A549 (cell line): Measurements from ENCODE around the gene TRIM2. TPM values are rescaled to one million over a fixed set of nuclear protein-coding genes. Genes with fewer than 3 reads are reported as not detected.

Source experiments
- ATAC-seq, 2 experiments: fragments of 200-7000 bp in 1 of 2; fragments of >200 bp in 1 of 2; cut with Nextera tagmentation in 1 of 2; cut with Tn5 transposase in 1 of 2; 3 replicates each; pipeline versions ENCODE4 v1.8.0 to v1.9.1; 2018 to 2020; ENCODE audit warnings: mild to moderate bottlenecking in 1 of 2, moderate library complexity in 1 of 2
- CTCF ChIA-PET: fragments of 300-600 bp; sonication (Branson Sonifier 250); formaldehyde crosslinking; extraction: SDS; loops from one replicate; lab custom pipeline; 2021; ENCODE audit warnings: antibody characterized with exemption, inconsistent platforms; lab: Yijun Ruan, JAX
- POLR2A ChIA-PET: fragments of 350-600 bp; formaldehyde crosslinking; extraction: SDS; loops from one replicate; lab custom pipeline; 2021; ENCODE audit warnings: antibody characterized with exemption, inconsistent platforms; lab: Yijun Ruan, JAX
- DNase-seq, 2 experiments: peaks; one replicate each; pipeline versions ENCODE4 v3.0.0 to v3.0.0-alpha.2; 2011 to 2016; ENCODE audit warnings: low read depth in 1 of 2, low spot score in 1 of 2
- FAIRE-seq: peaks from 2 replicates; lab custom pipeline; 2011; peaks lifted over from hg19 to GRCh38; lab: Jason Lieb, UNC
- H3K27ac ChIP-seq, 2 experiments: fragments of >200 bp; sonication (Bioruptor Twin); formaldehyde crosslinking; 3 replicates each; pipeline ENCODE4 v1.5.1; 2016 to 2017
- H3K4me1 ChIP-seq: fragments of >200 bp; sonication (Bioruptor Twin); formaldehyde crosslinking; 3 replicates; pipeline ENCODE4 v1.6.1; 2016
- H3K4me2 ChIP-seq: fragments of >200 bp; sonication (Bioruptor Twin); formaldehyde crosslinking; 3 replicates; pipeline ENCODE4 v1.6.1; 2016
- H3K4me3 ChIP-seq: fragments of >200 bp; sonication (Bioruptor Twin); formaldehyde crosslinking; 3 replicates; pipeline ENCODE4 v1.5.1; 2016
- H3K9me3 ChIP-seq: fragments of >200 bp; sonication (Bioruptor Twin); formaldehyde crosslinking; 3 replicates; pipeline ENCODE4 v1.6.1; 2016
- BHLHE40 ChIP-seq: IDR thresholded peaks from 2 replicates; pipeline ENCODE4 v1.6.1; 2012; ENCODE audit warnings: low read depth, low read length, inconsistent platforms
- CEBPB ChIP-seq, 2 experiments: fragments of >200 bp in 1 of 2; sonication (Bioruptor Twin) in 1 of 2; formaldehyde crosslinking in 1 of 2; IDR thresholded peaks; 2 replicates each; pipeline ENCODE4 v1.6.1; 2012 to 2016
- CHD2 ChIP-seq: fragments of 150-350 bp; IDR thresholded peaks from 2 replicates; pipeline ENCODE4 v1.6.1; 2014; ENCODE audit warnings: low read length; ENCODE audit not compliant: partially characterized antibody
- E2F6 ChIP-seq: IDR thresholded peaks from 2 replicates; pipeline ENCODE4 v1.6.1; 2012; ENCODE audit warnings: low read depth, borderline replicate concordance
- EHMT2 ChIP-seq: fragments of 200-600 bp; sonication (generic); IDR thresholded peaks from 2 replicates; pipeline ENCODE4 v1.6.1; 2016; ENCODE audit warnings: antibody characterized with exemption, low read depth, mild to moderate bottlenecking, moderate library complexity
- ESRRA ChIP-seq: fragments of 150-350 bp; IDR thresholded peaks from 2 replicates; pipeline ENCODE4 v1.6.1; 2014; ENCODE audit warnings: mild to moderate bottlenecking, low read length, borderline replicate concordance
- FOSL2 ChIP-seq, 2 experiments: fragments of 450-650 bp in 1 of 2; fragments of >200 bp in 1 of 2; sonication (Bioruptor Twin) in 1 of 2; formaldehyde crosslinking; IDR thresholded peaks; 2 replicates each; pipeline versions ENCODE4 v1.5.0 to v1.6.1; 2016 to 2020; ENCODE audit warnings: mild to moderate bottlenecking in 1 of 2, moderate library complexity in 1 of 2
- HOXB13 ChIP-seq: fragments of 250-450 bp; sonication (Bioruptor Pico); IDR thresholded peaks from 2 replicates; pipeline ENCODE4 v1.5.0; 2020; ENCODE audit warnings: low read depth, mild to moderate bottlenecking, moderate library complexity
- JUN ChIP-seq, 2 experiments: fragments of >200 bp; sonication (Bioruptor Twin); formaldehyde crosslinking; IDR thresholded peaks; 2 replicates in 1 of 2; 3 replicates in 1 of 2; pipeline ENCODE4 v1.6.1; 2016 to 2017
- MAX ChIP-seq: IDR thresholded peaks from 2 replicates; pipeline ENCODE4 v1.6.1; 2012
- POLR2A ChIP-seq: IDR thresholded peaks from 2 replicates; pipeline ENCODE4 v1.6.1; 2012; ENCODE audit warnings: mild to moderate bottlenecking, low read length
- POLR2AphosphoS2 ChIP-seq: conservative IDR thresholded peaks from 2 replicates; pipeline ENCODE4 v1.6.1; 2012; ENCODE audit warnings: low read length, improper control_type of control experiment, inconsistent platforms
- RAD21 ChIP-seq, 2 experiments: fragments of >200 bp in 1 of 2; sonication (Bioruptor Twin) in 1 of 2; formaldehyde crosslinking in 1 of 2; IDR thresholded peaks in 1 of 2; conservative IDR thresholded peaks in 1 of 2; 2 replicates in 1 of 2; 3 replicates in 1 of 2; pipeline ENCODE4 v1.6.1; 2012 to 2018; ENCODE audit warnings: inconsistent platforms in 1 of 2
- RCOR1 ChIP-seq: fragments of 150-350 bp; IDR thresholded peaks from 2 replicates; pipeline ENCODE4 v1.6.1; 2014; ENCODE audit warnings: antibody characterized with exemption, low read length, low read depth
- REST ChIP-seq: fragments of 200-600 bp; sonication (generic); IDR thresholded peaks from 2 replicates; pipeline ENCODE4 v1.6.1; 2016; ENCODE audit warnings: antibody characterized with exemption, mild to moderate bottlenecking, moderate library complexity
- RNF2 ChIP-seq: fragments of 200-600 bp; sonication (generic); IDR thresholded peaks from 2 replicates; pipeline ENCODE4 v1.6.1; 2016; ENCODE audit warnings: low read depth, mild to moderate bottlenecking, antibody characterized with exemption, moderate library complexity, borderline replicate concordance
- SMC3 ChIP-seq: fragments of >200 bp; sonication (Bioruptor Twin); formaldehyde crosslinking; IDR thresholded peaks from 3 replicates; pipeline ENCODE4 v1.6.1; 2018; ENCODE audit warnings: inconsistent platforms
- TP53 ChIP-seq: fragments of 250-450 bp; sonication (Bioruptor Pico); IDR thresholded peaks from 2 replicates; pipeline ENCODE4 v1.5.0; 2021; ENCODE audit warnings: mild to moderate bottlenecking, moderate library complexity
- ZC3H11A ChIP-seq: fragments of 450-650 bp; IDR thresholded peaks from 2 replicates; pipeline ENCODE4 v1.6.1; 2014; ENCODE audit warnings: antibody characterized with exemption, mild to moderate bottlenecking
- ZNF302 ChIP-seq: fragments of 250-450 bp; sonication (Bioruptor Pico); IDR thresholded peaks from 2 replicates; pipeline ENCODE4 v1.9.0; 2021; ENCODE audit warnings: inconsistent platforms, mild to moderate bottlenecking, moderate library complexity
- WGBS: methylation state at CpG from one replicate; pipeline ENCODE4 v1.1.6; 2017; ENCODE audit errors: missing lambda C conversion rate; 5-methylcytosine and 5-hydroxymethylcytosine counted together
- polyA plus RNA-seq, 4 experiments: library from polyadenylated mRNA; depleted of rRNA in 3 of 4; stranded (reverse); fragments of >200 nt; fragmentation: RNase III in 1 of 4; extraction: RNeasy Plus Mini Kit Qiagen cat#74134 plus additional on column Dnase treatment in 1 of 4; gene quantifications; 2 replicates in 3 of 4; 3 replicates in 1 of 4; pipeline ENCODE4 v1.2.3, GENCODE V29; 2011 to 2017
- TF ChIP-seq, protein P1 (sequence below): fragments of >200 bp; sonication (Bioruptor Twin); formaldehyde crosslinking; IDR thresholded peaks from 3 replicates; pipeline ENCODE4 v1.5.1; 2016
- TF ChIP-seq, protein P2 (sequence below): fragments of 250-450 bp; sonication (Bioruptor Pico); IDR thresholded peaks from 2 replicates; pipeline ENCODE4 v1.5.0; 2021; ENCODE audit warnings: mild to moderate bottlenecking, moderate library complexity, borderline replicate concordance

The TRIM2 gene
- polyA plus RNA-seq, 2 of the 4 experiments (the other 2 are of a cell fraction), result 0.92 to 1.4 TPM

- Histone ChIP-seq H3K4me3 (no peak overlapping the region), H3K4me1 (peaks cover 15% of the 10 kb centered on the region; the same call in 2 of the 3 replicates), H3K4me2 (no peak overlapping the region), H3K9me3 (no peaks in the 10 kb centered on the region), H3K27ac (no peak overlapping the region)
- TF ChIP-seq HOXB13 (no peak), RNF2 (no peak), SMC3 (no peak), BHLHE40 (no peak), JUN (IDR thresholded peaks at IDR 0.05) (no peak), ESRRA (no peak)
- TF ChIP-seq, protein P1, sequence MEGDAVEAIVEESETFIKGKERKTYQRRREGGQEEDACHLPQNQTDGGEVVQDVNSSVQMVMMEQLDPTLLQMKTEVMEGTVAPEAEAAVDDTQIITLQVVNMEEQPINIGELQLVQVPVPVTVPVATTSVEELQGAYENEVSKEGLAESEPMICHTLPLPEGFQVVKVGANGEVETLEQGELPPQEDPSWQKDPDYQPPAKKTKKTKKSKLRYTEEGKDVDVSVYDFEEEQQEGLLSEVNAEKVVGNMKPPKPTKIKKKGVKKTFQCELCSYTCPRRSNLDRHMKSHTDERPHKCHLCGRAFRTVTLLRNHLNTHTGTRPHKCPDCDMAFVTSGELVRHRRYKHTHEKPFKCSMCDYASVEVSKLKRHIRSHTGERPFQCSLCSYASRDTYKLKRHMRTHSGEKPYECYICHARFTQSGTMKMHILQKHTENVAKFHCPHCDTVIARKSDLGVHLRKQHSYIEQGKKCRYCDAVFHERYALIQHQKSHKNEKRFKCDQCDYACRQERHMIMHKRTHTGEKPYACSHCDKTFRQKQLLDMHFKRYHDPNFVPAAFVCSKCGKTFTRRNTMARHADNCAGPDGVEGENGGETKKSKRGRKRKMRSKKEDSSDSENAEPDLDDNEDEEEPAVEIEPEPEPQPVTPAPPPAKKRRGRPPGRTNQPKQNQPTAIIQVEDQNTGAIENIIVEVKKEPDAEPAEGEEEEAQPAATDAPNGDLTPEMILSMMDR, result no peak
- TF ChIP-seq, protein P2, sequence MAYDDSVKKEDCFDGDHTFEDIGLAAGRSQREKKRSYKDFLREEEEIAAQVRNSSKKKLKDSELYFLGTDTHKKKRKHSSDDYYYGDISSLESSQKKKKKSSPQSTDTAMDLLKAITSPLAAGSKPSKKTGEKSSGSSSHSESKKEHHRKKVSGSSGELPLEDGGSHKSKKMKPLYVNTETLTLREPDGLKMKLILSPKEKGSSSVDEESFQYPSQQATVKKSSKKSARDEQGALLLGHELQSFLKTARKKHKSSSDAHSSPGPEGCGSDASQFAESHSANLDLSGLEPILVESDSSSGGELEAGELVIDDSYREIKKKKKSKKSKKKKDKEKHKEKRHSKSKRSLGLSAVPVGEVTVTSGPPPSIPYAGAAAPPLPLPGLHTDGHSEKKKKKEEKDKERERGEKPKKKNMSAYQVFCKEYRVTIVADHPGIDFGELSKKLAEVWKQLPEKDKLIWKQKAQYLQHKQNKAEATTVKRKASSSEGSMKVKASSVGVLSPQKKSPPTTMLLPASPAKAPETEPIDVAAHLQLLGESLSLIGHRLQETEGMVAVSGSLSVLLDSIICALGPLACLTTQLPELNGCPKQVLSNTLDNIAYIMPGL (CRISPR knock-in tag), result no peak
- ChIA-PET POLR2A (no interaction called here), CTCF (no interaction called here)
- no peak for DNase-seq
- no peak for ATAC-seq
- FAIRE-seq, result no peak
Measured at GRCh38 chr4:153243468-153243867, 39.2 kb downstream of the TRIM2 start.

DNA sequence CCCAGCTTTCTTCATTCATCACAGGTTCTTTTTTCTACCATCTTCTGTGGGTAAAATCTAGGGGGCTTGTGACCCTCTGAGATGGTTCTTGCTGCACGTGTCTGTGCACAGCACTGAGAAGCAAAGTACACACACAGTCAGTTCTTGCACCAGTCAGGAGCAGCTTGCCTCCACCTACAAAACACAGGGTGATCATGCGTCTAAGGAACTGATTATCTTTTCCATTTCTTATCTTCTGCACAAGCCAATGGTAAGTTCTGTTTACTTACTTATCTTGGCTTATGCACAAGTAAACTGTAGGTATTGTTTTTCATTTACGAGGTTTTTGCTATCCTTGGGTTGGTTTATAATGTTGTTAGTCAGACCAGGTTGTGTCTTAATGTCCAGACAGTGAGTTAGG, 40.7 kb downstream of the TRIM2 start:
- Histone ChIP-seq H3K4me2 (no peak overlapping the region), H3K4me1 (peaks cover 15% of the 10 kb centered on the region; the same call in 2 of the 3 replicates), H3K4me3 (no peak overlapping the region), H3K27ac (no peak overlapping the region)
- FAIRE-seq (no peak), ATAC-seq (no peak)
- POLR2A ChIA-PET, result no interaction called here
- 64% methylated on average over 3 of the region's 3 CpGs for WGBS
- TF ChIP-seq JUN (IDR thresholded peaks at IDR 0.05) (no peak), SMC3 (no peak), CEBPB (IDR thresholded peaks at IDR 0.05) (no peak), FOSL2 (IDR thresholded peaks at IDR 0.05) (no peak), FOSL2 (CRISPR knock-in tag; IDR thresholded peaks at IDR 0.05) (no peak), MAX (no peak), EHMT2 (no peak), TP53 (CRISPR knock-in tag) (no peak), POLR2A (no peak), REST (no peak), RAD21 (conservative IDR thresholded peaks at IDR 0.05 in 1 of 2, IDR thresholded peaks at IDR 0.05 in 1 of 2) (no peak), ZC3H11A (no peak), RCOR1 (no peak), E2F6 (no peak), CHD2 (no peak), POLR2AphosphoS2 (no peak), ZNF302 (CRISPR knock-in tag) (no peak)
- TF ChIP-seq, all 56 proteins: peak for 0
- DNase-seq, result no peak
- CTCF ChIA-PET, result interaction anchor here (1.2 kb wide), 1 partner anchor 60 kb away, joined by 4 read pairs; no protein-coding TSS in a partner anchor
- H3K9me3 ChIP-seq, result no peaks in the 10 kb centered on the region
